Subcutaneous adipose tissue (tissue), 4 donors: ENCODE measurements around the gene FAM20C. TPM values are rescaled to one million over a fixed set of nuclear protein-coding genes. Genes with fewer than 3 reads are reported as not detected.

ENCODE experiments used
- CTCF ChIP-seq: fragments of 450-650 bp; IDR thresholded peaks from one replicate; pipeline ENCODE4 v1.5.1; 2016; ENCODE audit warnings: low read depth, mild to moderate bottlenecking, control low read depth, antibody characterized with exemption, moderate library complexity
- total RNA-seq, 4 donors: library from RNA; depleted of rRNA; stranded (reverse); fragments of >200 nt; gene quantifications; one replicate each; pipeline ENCODE4 v1.1.0, GENCODE V29; 2016

FAM20C gene
- total RNA-seq, 4 donors from 2014 or later = 21.0 to 82.5 (median 35.6) TPM

GRCh38 chr7:165661-166337 lies 26.6 kb upstream of the FAM20C start:
- TF ChIP-seq CTCF = no peak

- TF ChIP-seq CTCF = no peak
Measured at GRCh38 chr7:166338-167060, 25.9 kb upstream of the FAM20C start.

GRCh38 chr7:167090-167855 lies 25.1 kb upstream of the FAM20C start:
- no peak for TF ChIP-seq CTCF

- no peak for TF ChIP-seq CTCF
Measured at GRCh38 chr7:167976-168791, 24.2 kb upstream of the FAM20C start.

GRCh38 chr7:169276-170172 lies 22.8 kb upstream of the FAM20C start:
- TF ChIP-seq CTCF = no peak

GRCh38 chr7:170551-171363 lies 21.6 kb upstream of the FAM20C start:
- no peak for TF ChIP-seq CTCF
